Parathyroid adenoma (tissue), 2 donors: ENCODE data around the gene PIK3CB.
"Not testable (repeated sequence)": the region's sequence is repeated elsewhere in the genome, so short reads cannot be mapped to it uniquely, and the experiment has no call there.

Experiments used
- H2AFZ ChIP-seq: fragments of 300-600 bp; sonication (generic); one replicate; pipeline ENCODE4 v1.7.0; 2017; ENCODE audit warnings: antibody characterized with exemption, mild to moderate bottlenecking
- H3K27ac ChIP-seq: fragments of 300-600 bp; sonication (generic); one replicate; pipeline ENCODE4 v1.7.0; 2017
- H3K27me3 ChIP-seq: fragments of 300-600 bp; sonication (generic); one replicate; pipeline ENCODE4 v1.7.0; 2017; ENCODE audit warnings: low read length; ENCODE audit not compliant: control insufficient read depth, insufficient read depth
- H3K36me3 ChIP-seq: fragments of 300-600 bp; sonication (generic); one replicate; pipeline ENCODE4 v1.7.0; 2017; ENCODE audit warnings: low read length; ENCODE audit not compliant: control insufficient read depth, insufficient read depth
- H3K4me1 ChIP-seq: fragments of 300-600 bp; sonication (generic); one replicate; pipeline ENCODE4 v1.7.0; 2017; ENCODE audit warnings: control low read depth
- H3K4me2 ChIP-seq: fragments of 300-600 bp; sonication (generic); one replicate; pipeline ENCODE4 v1.7.0; 2017; ENCODE audit warnings: low read length
- H3K4me3 ChIP-seq: fragments of 300-600 bp; sonication (generic); one replicate; pipeline ENCODE4 v1.7.0; 2017; ENCODE audit warnings: low read depth, low read length
- H3K79me2 ChIP-seq: fragments of 300-600 bp; sonication (generic); one replicate; pipeline ENCODE4 v1.7.0; 2017; ENCODE audit warnings: control low read depth
- H3K9ac ChIP-seq: fragments of 300-600 bp; sonication (generic); one replicate; pipeline ENCODE4 v1.7.0; 2017; ENCODE audit warnings: mild to moderate bottlenecking
- H3K9me3 ChIP-seq: fragments of 300-600 bp; sonication (generic); one replicate; pipeline ENCODE4 v1.7.0; 2017; ENCODE audit warnings: low read length; ENCODE audit not compliant: control insufficient read depth
- CTCF ChIP-seq: fragments of 300-600 bp; sonication (generic); IDR thresholded peaks from one replicate; pipeline ENCODE4 v1.7.0; 2017; ENCODE audit warnings: antibody characterized with exemption, mild to moderate bottlenecking
- donor health status: primary hyperparathyroidism.

Gene PIK3CB

GRCh38 chr3:138806376-138807080 lies 28.2 kb downstream of the PIK3CB start:
- no peaks in the 10 kb centered on the region for H3K27me3 ChIP-seq
- no peak overlapping the region for H3K4me2 ChIP-seq
- H3K27ac ChIP-seq: no peak overlapping the region
- no peak overlapping the region for H2AFZ ChIP-seq
- TF ChIP-seq CTCF: no peak
- no peak overlapping the region for H3K9ac ChIP-seq
- H3K4me3 ChIP-seq: no peak overlapping the region
- H3K36me3 ChIP-seq: no peaks in the 10 kb centered on the region
- H3K79me2 ChIP-seq: peaks cover 37% of the 10 kb centered on the region
- no peaks in the 10 kb centered on the region for H3K4me1 ChIP-seq
- H3K9me3 ChIP-seq: no peaks in the 10 kb centered on the region

- Histone ChIP-seq H3K9me3 (no peaks in the 10 kb centered on the region), H3K27me3 (no peaks in the 10 kb centered on the region), H3K4me1 (no peaks in the 10 kb centered on the region), H3K4me3 (no peak overlapping the region), H3K9ac (no peak overlapping the region), H3K27ac (no peak overlapping the region), H3K36me3 (no peaks in the 10 kb centered on the region), H3K79me2 (peaks cover 37% of the 10 kb centered on the region), H2AFZ (no peak overlapping the region), H3K4me2 (no peak overlapping the region)
- no peak for TF ChIP-seq CTCF
These were observed 31.6 kb downstream of the PIK3CB start for GRCh38 chr3:138803006-138803653.

- not testable (repeated sequence) for H2AFZ ChIP-seq, H3K9ac ChIP-seq, H3K9me3 ChIP-seq, H3K4me3 ChIP-seq, H3K36me3 ChIP-seq, H3K27me3 ChIP-seq, H3K4me2 ChIP-seq, H3K27ac ChIP-seq, H3K4me1 ChIP-seq
- peaks cover 36% of the 10 kb centered on the region for H3K79me2 ChIP-seq
These were observed 32.5 kb downstream of the PIK3CB start for GRCh38 chr3:138802223-138802622.

- Histone ChIP-seq H3K4me1 (no peaks in the 10 kb centered on the region), H3K9me3 (no peaks in the 10 kb centered on the region), H3K36me3 (no peaks in the 10 kb centered on the region), H3K79me2 (peaks cover 33% of the 10 kb centered on the region), H3K27me3 (no peaks in the 10 kb centered on the region), H3K9ac (no peak overlapping the region), H2AFZ (no peak overlapping the region), H3K27ac (no peak overlapping the region), H3K4me2 (no peak overlapping the region), H3K4me3 (no peak overlapping the region)
- no peak for TF ChIP-seq CTCF
These were observed 32.9 kb downstream of the PIK3CB start for GRCh38 chr3:138801792-138802191.

- H3K9me3 ChIP-seq: no peaks in the 10 kb centered on the region
- no peak overlapping the region for H3K27ac ChIP-seq
- H2AFZ ChIP-seq: no peak overlapping the region
- no peaks in the 10 kb centered on the region for H3K36me3 ChIP-seq
- no peaks in the 10 kb centered on the region for H3K4me1 ChIP-seq
- no peak for TF ChIP-seq CTCF
- no peak overlapping the region for H3K4me3 ChIP-seq
- no peak overlapping the region for H3K4me2 ChIP-seq
- no peak overlapping the region for H3K9ac ChIP-seq
- H3K27me3 ChIP-seq: no peaks in the 10 kb centered on the region
- H3K79me2 ChIP-seq: peaks cover 25% of the 10 kb centered on the region
These were observed 34.5 kb downstream of the PIK3CB start for GRCh38 chr3:138800248-138800647.
